Measurements from ENCODE around the gene CERS3. TPM values are rescaled to one million over a fixed set of nuclear protein-coding genes. Genes with fewer than 3 reads are reported as not detected.
"Not testable (repeated sequence)": the region's sequence is repeated elsewhere in the genome, so short reads cannot be mapped to it uniquely, and the experiment has no call there.

CERS3 gene
- total and polyA plus RNA-seq, 5 donors from 2014 or later, result 0.12 to 0.17 TPM; not detected in 3

GRCh38 chr15:100464888-100465287 is 63.9 kb downstream of the CERS3 start:
- Histone ChIP-seq H3K4me3 (ENCODE audit: low read depth, low read length) (no peak overlapping the region), H3K27ac (ENCODE audit: insufficient read depth, low read length, poor library complexity, severe bottlenecking) (no peak overlapping the region), H3K4me1 (ENCODE audit: control insufficient read depth, insufficient read depth, low read length, poor library complexity, severe bottlenecking) (no peaks in the 10 kb centered on the region), H3K9me3 (ENCODE audit: control insufficient read depth in 2 of 2, low read length in 2 of 2) (no peaks in the 10 kb centered on the region), H3K27me3 (ENCODE audit: control insufficient read depth, insufficient read depth, low read length) (no peaks in the 10 kb centered on the region), H3K36me3 (ENCODE audit: control insufficient read depth, insufficient read depth, low read length) (no peaks in the 10 kb centered on the region)
- no peaks in the 10 kb centered on the region for H3K27me3 Mint-ChIP-seq
- H3K27ac Mint-ChIP-seq, result peak overlapping the region in 1 of 3 donors; percentile 39
- peaks cover 0 to 6% (median 0%) of the 10 kb centered on the region in 7 donors for H3K9me3 Mint-ChIP-seq
- peaks cover 0 to 24% (median 1%) of the 10 kb centered on the region in 4 donors for H3K4me1 Mint-ChIP-seq
- no peak overlapping the region for H3K4me3 Mint-ChIP-seq
- DNase-seq, result peak in 1 of 3 donors; percentile 6
- H3K36me3 Mint-ChIP-seq, result no peaks in the 10 kb centered on the region
- ATAC-seq (ENCODE audit: low read depth in 2 of 2), result no peak

GRCh38 chr15:100464256-100464655 is 64.5 kb downstream of the CERS3 start:
- Mint-ChIP-seq H3K27me3 (no peaks in the 10 kb centered on the region), H3K9me3 (peaks cover 0 to 6% (median 0%) of the 10 kb centered on the region in 7 donors), H3K4me1 (peaks cover 0 to 24% (median 1%) of the 10 kb centered on the region in 4 donors), H3K27ac (peak overlapping the region in 1 of 3 donors; percentile 39), H3K4me3 (no peak overlapping the region), H3K36me3 (no peaks in the 10 kb centered on the region)
- Histone ChIP-seq H3K4me3 (ENCODE audit: low read depth, low read length) (no peak overlapping the region), H3K27me3 (ENCODE audit: control insufficient read depth, insufficient read depth, low read length) (no peaks in the 10 kb centered on the region), H3K27ac (ENCODE audit: insufficient read depth, low read length, poor library complexity, severe bottlenecking) (no peak overlapping the region), H3K9me3 (ENCODE audit: control insufficient read depth in 2 of 2, low read length in 2 of 2) (no peaks in the 10 kb centered on the region), H3K36me3 (ENCODE audit: control insufficient read depth, insufficient read depth, low read length) (no peaks in the 10 kb centered on the region), H3K4me1 (ENCODE audit: control insufficient read depth, insufficient read depth, low read length, poor library complexity, severe bottlenecking) (no peaks in the 10 kb centered on the region)
- DNase-seq, result no peak
- no peak for ATAC-seq (ENCODE audit: low read depth in 2 of 2)

GRCh38 chr15:100463515-100463914 is 65.2 kb downstream of the CERS3 start:
- Mint-ChIP-seq H3K9me3 (peaks cover 0 to 6% (median 0%) of the 10 kb centered on the region in 7 donors), H3K27me3 (no peaks in the 10 kb centered on the region), H3K4me1 (peaks cover 0 to 24% (median 1%) of the 10 kb centered on the region in 4 donors), H3K4me3 (no peak overlapping the region), H3K27ac (no peak overlapping the region), H3K36me3 (no peaks in the 10 kb centered on the region)
- DNase-seq (no peak), ATAC-seq (ENCODE audit: low read depth in 2 of 2) (no peak)
- H3K27me3 ChIP-seq (ENCODE audit: control insufficient read depth, insufficient read depth, low read length), result no peaks in the 10 kb centered on the region
- no peaks in the 10 kb centered on the region for H3K9me3 ChIP-seq (ENCODE audit: control insufficient read depth in 2 of 2, low read length in 2 of 2)
- H3K36me3 ChIP-seq (ENCODE audit: control insufficient read depth, insufficient read depth, low read length), result no peaks in the 10 kb centered on the region
- no peak overlapping the region for H3K4me3 ChIP-seq (ENCODE audit: low read depth, low read length)
- no peak overlapping the region for H3K27ac ChIP-seq (ENCODE audit: insufficient read depth, low read length, poor library complexity, severe bottlenecking)
- H3K4me1 ChIP-seq (ENCODE audit: control insufficient read depth, insufficient read depth, low read length, poor library complexity, severe bottlenecking), result no peaks in the 10 kb centered on the region

GRCh38 chr15:100461049-100461448 is 67.7 kb downstream of the CERS3 start:
- no peak overlapping the region for H3K4me3 Mint-ChIP-seq
- H3K9me3 Mint-ChIP-seq, result peaks cover 0 to 6% (median 0%) of the 10 kb centered on the region in 7 donors
- H3K27me3 Mint-ChIP-seq, result no peaks in the 10 kb centered on the region
- no peaks in the 10 kb centered on the region for H3K27me3 ChIP-seq (ENCODE audit: control insufficient read depth, insufficient read depth, low read length)
- H3K27ac ChIP-seq (ENCODE audit: insufficient read depth, low read length, poor library complexity, severe bottlenecking), result no peak overlapping the region
- ATAC-seq (ENCODE audit: low read depth in 2 of 2) (no peak), DNase-seq (peak in 1 of 3 donors; percentile 9)
- H3K4me3 ChIP-seq (ENCODE audit: low read depth, low read length), result no peak overlapping the region
- no peaks in the 10 kb centered on the region for H3K36me3 ChIP-seq (ENCODE audit: control insufficient read depth, insufficient read depth, low read length)
- peaks cover 0 to 24% (median 1%) of the 10 kb centered on the region in 4 donors for H3K4me1 Mint-ChIP-seq
- H3K4me1 ChIP-seq (ENCODE audit: control insufficient read depth, insufficient read depth, low read length, poor library complexity, severe bottlenecking), result no peaks in the 10 kb centered on the region
- H3K9me3 ChIP-seq (ENCODE audit: control insufficient read depth in 2 of 2, low read length in 2 of 2), result no peaks in the 10 kb centered on the region
- H3K27ac Mint-ChIP-seq, result peak overlapping the region in 1 of 3 donors; percentile 43
- no peaks in the 10 kb centered on the region for H3K36me3 Mint-ChIP-seq

- Mint-ChIP-seq H3K9me3 (peaks cover 0 to 2% (median 0%) of the 10 kb centered on the region in 7 donors), H3K27me3 (peaks cover 4% of the 10 kb centered on the region), H3K27ac (no peak overlapping the region), H3K36me3 (peaks cover 4% of the 10 kb centered on the region), H3K4me1 (peaks cover 0 to 7% (median 0%) of the 10 kb centered on the region in 4 donors), H3K4me3 (no peak overlapping the region)
- no peak for DNase-seq
- Histone ChIP-seq H3K27me3 (ENCODE audit: control insufficient read depth, insufficient read depth, low read length) (no peaks in the 10 kb centered on the region), H3K4me1 (ENCODE audit: control insufficient read depth, insufficient read depth, low read length, poor library complexity, severe bottlenecking) (no peaks in the 10 kb centered on the region), H3K36me3 (ENCODE audit: control insufficient read depth, insufficient read depth, low read length) (no peaks in the 10 kb centered on the region), H3K9me3 (ENCODE audit: control insufficient read depth in 2 of 2, low read length in 2 of 2) (no peaks in the 10 kb centered on the region), H3K27ac (ENCODE audit: insufficient read depth, low read length, poor library complexity, severe bottlenecking) (no peak overlapping the region), H3K4me3 (ENCODE audit: low read depth, low read length) (no peak overlapping the region)
- ATAC-seq (ENCODE audit: low read depth in 2 of 2), result no peak
Measured at GRCh38 chr15:100457201-100457600, 71.5 kb downstream of the CERS3 start.

- no peak overlapping the region for H3K4me3 ChIP-seq (ENCODE audit: low read depth, low read length)
- no peak overlapping the region for H3K4me3 Mint-ChIP-seq
- peaks cover 0 to 13% (median 3%) of the 10 kb centered on the region in 7 donors for H3K9me3 Mint-ChIP-seq
- H3K27me3 Mint-ChIP-seq, result peaks cover 10% of the 10 kb centered on the region
- H3K9me3 ChIP-seq (ENCODE audit: control insufficient read depth in 2 of 2, low read length in 2 of 2), result peaks cover 4 to 9% of the 10 kb centered on the region in 2 experiments
- H3K27me3 ChIP-seq (ENCODE audit: control insufficient read depth, insufficient read depth, low read length), result no peaks in the 10 kb centered on the region
- no peaks in the 10 kb centered on the region for H3K4me1 Mint-ChIP-seq
- no peak overlapping the region for H3K27ac ChIP-seq (ENCODE audit: insufficient read depth, low read length, poor library complexity, severe bottlenecking)
- no peak overlapping the region for H3K27ac Mint-ChIP-seq
- H3K4me1 ChIP-seq (ENCODE audit: control insufficient read depth, insufficient read depth, low read length, poor library complexity, severe bottlenecking), result no peaks in the 10 kb centered on the region
- no peak for DNase-seq
- peaks cover 4% of the 10 kb centered on the region for H3K36me3 Mint-ChIP-seq
- ATAC-seq (ENCODE audit: low read depth in 2 of 2), result no peak
- H3K36me3 ChIP-seq (ENCODE audit: control insufficient read depth, insufficient read depth, low read length), result no peaks in the 10 kb centered on the region
Measured at GRCh38 chr15:100454148-100454547, 74.6 kb downstream of the CERS3 start.

- Mint-ChIP-seq H3K36me3 (peaks cover 9% of the 10 kb centered on the region), H3K9me3 (peaks cover 0 to 13% (median 4%) of the 10 kb centered on the region in 7 donors), H3K27ac (no peak overlapping the region), H3K4me3 (no peak overlapping the region), H3K4me1 (no peaks in the 10 kb centered on the region), H3K27me3 (peaks cover 10% of the 10 kb centered on the region)
- Histone ChIP-seq H3K27me3 (ENCODE audit: control insufficient read depth, insufficient read depth, low read length) (no peaks in the 10 kb centered on the region), H3K4me3 (ENCODE audit: low read depth, low read length) (no peak overlapping the region), H3K27ac (ENCODE audit: insufficient read depth, low read length, poor library complexity, severe bottlenecking) (no peak overlapping the region), H3K9me3 (ENCODE audit: control insufficient read depth in 2 of 2, low read length in 2 of 2) (peaks cover 4 to 9% of the 10 kb centered on the region in 2 experiments), H3K4me1 (ENCODE audit: control insufficient read depth, insufficient read depth, low read length, poor library complexity, severe bottlenecking) (no peaks in the 10 kb centered on the region), H3K36me3 (ENCODE audit: control insufficient read depth, insufficient read depth, low read length) (no peaks in the 10 kb centered on the region)
- DNase-seq (no peak), ATAC-seq (ENCODE audit: low read depth in 2 of 2) (no peak)
Measured at GRCh38 chr15:100448481-100448880, 80.3 kb downstream of the CERS3 start.

GRCh38 chr15:100441063-100441462 is 87.7 kb downstream of the CERS3 start:
- not testable (repeated sequence) for H3K36me3 Mint-ChIP-seq; H3K9me3 Mint-ChIP-seq; H3K4me1 ChIP-seq (ENCODE audit: control insufficient read depth, insufficient read depth, low read length, poor library complexity, severe bottlenecking); H3K4me1 Mint-ChIP-seq; H3K27me3 Mint-ChIP-seq; H3K27me3 ChIP-seq (ENCODE audit: control insufficient read depth, insufficient read depth, low read length); ATAC-seq (ENCODE audit: low read depth in 2 of 2); H3K4me3 ChIP-seq (ENCODE audit: low read depth, low read length); H3K27ac Mint-ChIP-seq; H3K27ac ChIP-seq (ENCODE audit: insufficient read depth, low read length, poor library complexity, severe bottlenecking); DNase-seq; H3K4me3 Mint-ChIP-seq; H3K9me3 ChIP-seq (ENCODE audit: control insufficient read depth in 2 of 2, low read length in 2 of 2); H3K36me3 ChIP-seq (ENCODE audit: control insufficient read depth, insufficient read depth, low read length)
